ENCODE measurements around the gene ECE1. TPM values are rescaled to one million over a fixed set of nuclear protein-coding genes. Genes with fewer than 3 reads are reported as not detected.

ECE1 gene
- total RNA-seq, 1 donor from 2014 or later, result 58.0 TPM

DNA sequence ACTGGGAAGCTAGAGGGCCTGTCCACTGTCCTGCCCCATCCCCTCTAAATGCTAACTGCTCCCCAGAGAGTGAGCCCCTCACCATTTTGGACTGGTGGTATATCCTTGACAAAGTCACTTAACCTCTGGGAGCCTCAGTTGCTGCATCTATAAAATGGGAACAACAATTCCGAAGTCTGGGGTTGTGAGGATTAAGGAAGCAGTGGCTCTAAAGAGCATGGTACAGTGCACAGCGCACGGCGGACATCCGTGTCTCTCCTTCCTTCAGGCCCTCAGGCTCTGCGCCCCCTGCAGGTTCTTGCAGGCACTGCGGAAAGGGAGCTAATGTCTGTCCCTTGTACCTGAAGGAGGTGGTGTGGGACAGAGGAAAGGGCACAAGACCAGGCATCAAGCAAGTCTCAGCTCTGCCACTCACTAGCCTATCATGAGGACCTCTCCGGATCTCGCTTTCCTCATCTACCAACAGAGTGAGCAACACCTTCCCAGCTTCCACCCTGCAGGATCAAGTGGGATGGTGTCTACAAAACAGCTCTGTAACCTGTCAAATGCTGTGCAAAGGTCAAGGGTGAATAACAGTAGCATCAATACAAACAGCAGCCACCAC lies 20.1 kb downstream of the ECE1 start:
- ATAC-seq (peak; percentile 49), DNase-seq (ENCODE audit: low spot score) (no peak)

DNA sequence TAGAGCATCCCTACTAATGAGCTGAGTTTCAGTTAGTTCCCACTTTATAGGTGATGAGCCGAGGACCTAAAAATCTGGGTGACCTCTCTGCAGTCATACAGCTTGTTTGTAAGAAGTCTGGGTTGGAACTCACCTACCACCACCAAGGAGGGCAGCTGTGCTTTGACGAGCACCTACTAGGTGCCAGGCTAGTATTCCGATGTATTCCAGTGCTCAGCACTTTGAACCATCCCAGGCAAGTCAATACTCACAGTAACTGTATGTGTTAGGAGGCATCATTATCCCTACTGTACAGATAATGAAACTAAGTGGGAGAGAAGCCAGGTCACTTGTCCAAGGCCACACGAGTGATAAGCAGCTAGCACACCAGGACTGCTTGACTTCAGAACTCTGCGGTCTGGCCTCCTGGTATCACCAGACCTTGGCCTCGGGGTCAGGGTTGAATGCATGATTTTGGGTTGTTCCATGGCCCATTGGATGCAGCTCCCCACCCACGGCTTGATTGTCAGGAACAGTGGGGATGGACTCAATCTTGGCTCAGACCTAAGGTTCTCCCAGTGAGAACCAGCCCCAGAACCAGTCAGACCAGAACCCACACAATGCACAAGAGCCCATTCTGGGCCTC lies 20.7 kb downstream of the ECE1 start:
- no peak for DNase-seq (ENCODE audit: low spot score)

DNA sequence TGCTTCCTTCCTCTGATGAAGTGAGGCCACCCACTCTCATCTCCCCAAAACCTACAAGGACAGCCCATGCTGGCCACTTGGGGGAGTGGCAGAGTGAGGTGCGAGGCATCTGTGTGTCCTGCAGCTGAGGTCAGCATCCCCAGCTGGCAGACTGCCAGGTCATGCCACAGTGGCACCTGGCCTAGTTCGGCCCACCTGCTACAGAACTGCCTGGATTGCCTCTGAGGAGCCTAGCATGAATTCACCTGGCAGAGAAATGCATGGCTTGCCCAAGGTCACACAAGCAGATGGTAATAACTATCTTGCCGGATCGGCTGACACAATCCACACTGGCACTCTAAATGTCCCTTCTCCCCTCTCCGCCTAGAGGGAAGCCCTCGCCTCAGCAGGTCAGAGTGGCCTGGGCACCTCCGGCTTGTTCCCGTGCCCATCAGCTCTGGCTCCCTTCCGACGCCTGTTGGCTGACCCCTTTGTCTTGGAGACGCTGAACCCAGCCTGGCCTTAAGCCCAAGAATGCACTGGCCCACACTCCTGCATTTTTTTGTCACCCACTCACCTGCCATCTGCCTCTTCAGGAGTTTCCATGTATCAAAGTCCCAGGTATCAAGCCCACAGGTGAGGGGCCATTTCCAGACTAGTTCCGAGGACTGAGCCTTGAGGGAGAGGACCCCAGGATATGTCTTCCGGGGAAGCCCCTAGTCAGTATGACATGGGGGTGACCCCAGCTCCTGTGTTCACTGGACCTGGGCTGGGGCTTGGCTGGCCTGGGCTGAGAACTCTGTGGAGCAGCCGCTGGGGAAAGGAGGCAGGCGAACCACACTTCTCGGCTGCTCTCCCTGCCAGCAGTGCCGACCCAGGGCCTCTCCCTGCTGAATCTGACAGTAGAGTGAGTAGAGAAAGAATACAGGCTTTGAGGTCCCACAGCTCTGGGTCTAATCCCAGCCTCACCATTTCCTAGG lies 21.7 kb downstream of the ECE1 start:
- DNase-seq (ENCODE audit: low spot score) (peak; percentile 72), ATAC-seq (peak; percentile 53)

More for the DNA sequence above, 20.7 kb downstream of the ECE1 start:
- ATAC-seq, result peak; percentile 53

DNA sequence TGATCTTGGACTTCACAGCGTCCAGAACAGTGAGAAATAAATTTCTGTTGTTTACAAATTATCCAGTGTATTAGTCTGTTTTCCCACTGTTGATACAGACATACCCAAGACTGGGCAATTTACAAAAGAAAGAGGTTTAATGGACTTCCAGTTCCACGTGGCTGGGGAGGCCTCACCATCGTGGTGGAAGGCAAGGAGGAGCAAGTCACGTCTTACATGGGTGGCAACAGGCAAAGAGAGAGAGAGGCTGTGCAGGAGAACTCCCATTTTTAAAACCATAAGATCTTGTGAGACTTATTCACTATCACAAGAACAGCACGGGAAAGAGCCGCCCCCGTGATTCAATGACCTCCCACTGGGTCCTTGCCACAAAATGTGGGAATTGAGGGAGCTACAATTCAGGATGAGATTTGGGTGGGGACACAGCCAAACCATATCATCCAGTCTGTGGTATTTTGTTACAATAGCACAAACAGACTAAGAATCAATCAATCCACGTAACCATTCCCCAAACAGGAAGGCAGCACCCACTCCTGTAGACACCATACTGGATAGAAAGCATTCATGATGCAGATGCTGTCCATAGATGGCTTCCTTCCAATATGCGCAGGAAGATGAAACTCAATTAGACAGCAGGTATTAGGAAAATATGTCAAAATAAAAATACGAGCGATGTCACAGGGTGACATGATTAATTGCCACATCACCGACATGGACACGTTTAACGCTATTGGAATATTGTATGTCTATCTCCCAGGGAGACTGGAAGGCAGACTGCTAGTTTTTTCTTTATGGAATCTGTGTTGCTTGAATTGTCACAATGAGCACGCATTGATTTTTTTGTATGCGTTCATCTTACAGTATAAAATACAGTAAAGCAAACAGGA lies 22.8 kb downstream of the ECE1 start:
- ATAC-seq, result no peak
- no peak for DNase-seq (ENCODE audit: low spot score)

DNA sequence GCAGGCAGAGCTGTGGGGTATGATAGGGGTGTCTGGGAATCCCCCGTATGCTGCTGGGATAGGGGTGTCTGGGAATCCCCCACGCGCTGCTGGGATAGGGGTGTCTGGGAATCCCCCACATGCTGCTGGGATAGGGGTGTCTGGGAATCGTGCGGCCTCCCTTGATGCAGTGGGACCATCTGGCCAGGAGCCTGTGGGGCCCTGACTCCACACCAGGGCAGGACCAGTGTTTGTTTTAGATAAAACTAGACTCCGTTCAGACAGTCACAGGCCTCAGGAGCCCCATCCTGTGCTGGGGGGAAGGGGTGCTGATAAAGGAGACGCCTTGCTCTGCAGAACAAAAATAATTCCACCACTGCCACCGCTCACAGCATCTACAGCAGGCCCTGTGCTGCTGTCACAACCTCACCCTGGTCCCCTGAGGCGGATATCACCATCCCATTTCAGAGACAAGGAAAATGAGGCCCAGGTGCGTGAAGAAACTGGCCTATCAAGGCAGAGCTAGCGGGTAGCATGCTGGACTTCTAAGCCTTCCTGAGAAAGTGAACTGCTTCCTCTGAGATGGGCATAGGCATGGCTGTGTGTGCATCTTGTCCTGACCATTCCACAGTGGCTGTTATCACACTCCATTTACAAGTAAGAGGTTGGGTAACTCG lies 24.0 kb downstream of the ECE1 start:
- ATAC-seq (no peak), DNase-seq (ENCODE audit: low spot score) (no peak)

DNA sequence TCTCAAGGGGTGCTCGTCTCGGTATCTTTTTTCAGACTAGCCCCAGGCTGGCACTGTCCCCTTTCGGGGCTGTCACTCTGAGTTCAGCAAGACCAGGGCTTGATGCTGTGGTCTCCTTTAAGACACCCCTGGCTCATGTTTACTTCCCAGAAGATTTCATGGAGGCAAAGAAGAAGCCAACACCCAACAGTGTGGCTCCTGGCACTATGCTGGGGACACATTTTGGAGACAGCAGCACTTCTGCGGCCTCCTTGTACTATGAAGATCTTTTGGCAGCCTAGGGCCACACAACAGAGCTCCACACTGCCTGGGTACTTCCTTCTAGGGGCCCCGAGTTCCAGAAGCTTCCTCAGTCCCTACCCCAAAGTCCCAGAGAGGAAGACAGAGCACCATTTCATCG lies 24.6 kb downstream of the ECE1 start:
- ATAC-seq (no peak), DNase-seq (ENCODE audit: low spot score) (no peak)

DNA sequence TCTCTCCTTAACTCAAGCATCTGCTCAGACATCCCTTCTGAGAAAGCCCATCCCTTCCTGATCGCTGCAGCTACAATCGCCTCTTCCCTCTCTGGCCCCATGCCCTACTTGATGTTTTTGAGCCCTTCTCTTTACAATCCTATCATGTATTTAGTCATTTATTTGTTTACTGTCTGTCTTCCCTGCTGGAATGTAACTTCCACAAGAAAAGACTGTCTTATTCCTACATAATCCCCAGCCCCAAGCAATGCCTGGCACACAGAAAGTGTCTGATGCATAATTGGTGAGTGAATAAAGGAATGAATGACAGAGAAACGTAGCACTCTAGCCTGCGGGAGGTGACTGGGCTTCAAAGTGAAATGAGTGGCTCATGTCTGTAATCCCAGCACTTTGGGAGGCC lies 25.4 kb downstream of the ECE1 start:
- no peak for ATAC-seq
- DNase-seq (ENCODE audit: low spot score), result no peak

DNA sequence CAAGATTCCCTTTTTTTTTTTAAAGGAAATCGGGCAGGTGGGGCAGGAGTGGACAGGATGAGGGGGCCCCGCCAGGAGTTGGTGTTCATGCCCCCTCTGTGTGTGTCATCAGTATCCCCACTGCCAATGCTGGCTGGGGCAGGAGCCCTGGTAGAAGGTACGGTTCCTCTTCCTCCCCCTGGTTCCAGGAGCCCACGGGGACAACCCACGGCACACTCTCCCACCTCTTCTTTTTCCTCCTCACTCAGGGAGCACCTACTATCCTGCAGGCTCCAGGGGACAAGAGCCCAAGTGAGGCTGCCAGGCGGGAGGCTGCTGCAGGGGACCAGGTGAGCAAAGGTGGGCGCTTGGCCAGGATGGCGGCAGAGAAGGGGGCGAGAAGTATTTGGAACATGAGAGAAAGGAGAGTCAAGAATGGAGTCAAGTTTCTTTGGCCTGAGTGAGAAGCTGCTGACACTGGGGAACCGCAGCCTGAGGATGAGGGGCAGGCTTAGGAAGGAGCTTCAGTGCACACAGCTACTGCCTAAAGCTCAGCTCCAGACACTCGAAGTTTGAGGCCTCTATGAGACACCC lies 26.5 kb downstream of the ECE1 start:
- DNase-seq (ENCODE audit: low spot score) (no peak), ATAC-seq (no peak)

DNA sequence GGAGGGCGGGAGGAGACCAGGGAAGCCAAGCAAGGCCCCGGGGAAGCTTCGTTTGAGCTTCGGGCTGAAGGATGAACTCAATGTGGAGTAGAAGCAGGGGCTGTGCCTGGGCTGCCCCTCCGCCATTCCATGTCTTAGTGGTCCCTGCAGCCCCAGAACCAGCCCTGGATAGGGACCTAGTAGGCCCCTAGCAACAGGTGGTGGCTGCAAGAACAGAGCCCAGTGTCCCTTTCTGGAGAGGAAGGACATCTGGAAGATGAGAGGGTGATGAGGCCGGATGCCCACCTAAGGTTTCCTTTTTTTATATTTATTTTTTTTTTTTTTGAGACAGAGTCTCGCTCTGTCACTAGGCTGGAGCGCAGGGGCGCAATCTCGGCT lies 27.2 kb downstream of the ECE1 start:
- no peak for DNase-seq (ENCODE audit: low spot score)
- ATAC-seq, result no peak

DNA sequence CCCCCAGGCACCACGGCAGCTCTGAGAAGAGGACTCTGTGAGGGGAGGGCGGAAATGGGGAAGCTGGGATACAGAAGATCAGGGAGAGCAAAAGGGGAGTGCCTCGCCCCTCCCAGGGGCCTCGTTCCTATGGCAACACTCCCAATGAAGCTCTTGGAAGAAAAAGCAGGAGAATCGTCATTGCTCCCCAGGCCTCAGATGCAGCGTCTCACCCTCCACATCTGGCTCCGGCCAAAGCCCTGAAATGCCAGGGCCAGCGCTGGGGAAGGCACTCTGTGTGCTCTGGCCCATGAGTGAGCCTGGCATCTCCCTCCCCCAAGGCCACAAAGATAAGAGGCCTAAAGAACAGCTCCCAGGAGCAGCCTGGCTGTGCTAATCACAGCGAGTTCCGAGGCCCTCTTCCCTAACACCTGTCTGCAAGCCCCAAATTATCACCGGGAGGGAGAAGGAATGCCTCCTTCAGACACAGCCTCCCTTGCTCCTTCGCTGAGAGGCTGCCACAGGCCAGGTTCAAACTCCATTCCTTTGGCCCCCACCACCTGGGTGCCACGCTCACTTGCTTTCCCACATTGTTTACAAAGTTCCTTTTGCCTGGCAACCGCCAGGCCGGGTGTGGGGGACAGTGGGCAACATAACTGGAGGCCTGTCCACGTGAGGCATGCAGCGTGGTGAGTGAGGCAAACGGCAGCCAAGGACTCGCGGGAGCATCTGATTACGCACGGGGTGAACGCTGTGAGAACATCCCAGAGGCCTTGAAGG lies 27.8 kb downstream of the ECE1 start:
- DNase-seq (ENCODE audit: low spot score), result peak; percentile 77
- peak; percentile 75 for ATAC-seq

DNA sequence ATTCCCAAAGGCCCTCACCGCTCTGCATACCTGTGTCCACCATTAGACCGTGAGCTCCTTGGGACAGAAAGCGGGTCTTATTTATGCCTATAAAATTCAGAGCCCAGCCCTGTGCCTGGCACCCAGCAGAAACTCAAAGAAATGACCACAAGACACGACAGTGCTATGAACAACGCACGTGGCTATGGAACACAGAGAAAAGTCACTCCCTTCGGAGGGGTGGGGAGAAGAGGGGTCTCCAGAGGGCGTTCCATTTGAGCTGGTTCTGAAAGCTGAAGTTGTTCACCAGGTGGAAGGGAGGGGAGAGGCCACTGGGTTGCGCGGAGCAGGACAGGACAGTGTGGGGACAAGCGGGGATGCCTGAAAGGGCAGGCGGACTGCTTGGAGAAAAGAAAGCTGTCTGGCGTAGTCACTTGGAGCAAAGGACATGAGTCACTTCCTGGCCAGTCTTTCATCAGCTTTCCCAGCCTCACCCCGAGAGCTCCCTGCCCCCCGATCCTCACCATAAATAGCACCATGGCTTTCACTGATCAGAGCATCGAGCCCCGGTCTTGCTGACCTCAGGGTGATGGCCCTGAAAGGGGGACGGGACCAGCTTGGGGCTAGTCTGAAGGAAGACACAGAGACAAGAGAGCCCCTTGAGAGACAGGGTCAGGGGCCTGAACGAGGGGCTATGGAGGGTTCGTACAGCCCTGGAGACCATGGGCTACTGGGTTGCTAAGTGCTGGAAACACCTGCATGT lies 28.5 kb downstream of the ECE1 start:
- ATAC-seq (peak; percentile 24), DNase-seq (ENCODE audit: low spot score) (no peak)

DNA sequence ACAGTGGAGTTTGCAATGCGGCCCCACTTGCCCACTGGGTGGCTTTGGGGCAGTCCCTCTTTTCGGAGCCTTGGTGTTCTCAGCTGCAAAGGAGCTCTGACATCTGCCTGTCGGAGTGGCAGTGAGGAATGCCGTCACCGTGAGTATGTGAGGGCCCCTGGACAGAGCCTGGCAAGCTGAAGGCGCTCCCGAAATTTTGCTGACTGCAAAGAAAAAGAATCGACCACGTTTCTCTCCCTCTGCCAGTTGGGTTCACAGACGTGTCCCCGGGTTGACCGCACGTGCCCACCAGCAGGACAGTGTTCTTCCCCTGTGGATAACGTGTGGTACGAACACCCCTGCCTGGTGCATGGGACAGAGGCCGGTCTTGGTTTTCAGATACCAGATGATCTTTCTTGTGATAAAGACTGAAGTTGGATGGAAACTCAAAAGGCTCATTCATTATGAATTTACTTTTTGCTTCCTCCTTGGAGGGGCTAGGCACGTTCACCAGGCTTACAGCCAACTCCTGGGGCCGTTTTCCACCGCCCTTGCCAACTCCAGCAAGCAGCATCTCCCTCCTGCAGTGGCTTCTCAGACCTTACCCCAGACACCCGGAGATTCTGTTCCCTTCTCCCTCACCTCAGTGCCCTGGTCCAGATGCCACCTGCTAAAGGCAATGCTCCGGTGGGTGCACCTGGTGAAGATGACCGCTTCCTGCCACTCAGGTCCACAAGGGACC lies 29.7 kb downstream of the ECE1 start:
- DNase-seq (ENCODE audit: low spot score) (no peak), ATAC-seq (no peak)

DNA sequence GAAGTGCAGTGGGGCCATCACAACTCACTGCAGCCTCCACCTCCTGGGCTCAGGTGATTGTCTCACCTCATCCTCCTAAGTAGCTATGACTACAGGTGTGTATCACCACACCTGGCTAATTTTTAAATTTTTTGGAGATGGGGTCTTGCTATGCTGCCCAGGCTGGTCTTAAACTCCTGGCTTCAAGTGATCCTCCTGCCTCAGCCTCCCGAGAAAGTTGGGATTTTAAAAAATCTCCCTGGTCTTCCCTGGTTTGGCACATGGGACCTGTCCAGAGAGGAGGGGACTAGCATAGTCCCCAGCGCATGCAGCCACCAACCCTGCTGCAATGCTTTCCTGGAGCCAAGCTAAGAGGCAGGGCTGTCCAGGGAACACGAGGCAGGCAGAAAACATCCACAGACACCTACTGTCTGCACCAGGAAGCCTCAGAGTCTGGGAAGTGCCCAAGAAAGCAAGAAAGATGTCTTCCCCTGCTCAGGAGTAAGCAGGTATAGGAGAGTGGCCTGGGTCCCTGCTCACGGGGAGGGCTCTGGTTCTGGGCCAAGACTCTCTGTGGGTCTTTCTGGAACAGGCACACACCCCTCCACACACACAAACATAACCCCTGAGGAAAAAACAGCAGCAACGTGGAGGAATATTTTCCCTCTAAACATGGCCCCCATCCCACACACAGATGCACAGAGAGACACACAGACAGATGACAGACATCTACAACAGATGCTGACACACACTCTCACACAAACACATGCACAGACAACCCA lies 30.8 kb downstream of the ECE1 start:
- ATAC-seq, result no peak
- no peak for DNase-seq (ENCODE audit: low spot score)

DNA sequence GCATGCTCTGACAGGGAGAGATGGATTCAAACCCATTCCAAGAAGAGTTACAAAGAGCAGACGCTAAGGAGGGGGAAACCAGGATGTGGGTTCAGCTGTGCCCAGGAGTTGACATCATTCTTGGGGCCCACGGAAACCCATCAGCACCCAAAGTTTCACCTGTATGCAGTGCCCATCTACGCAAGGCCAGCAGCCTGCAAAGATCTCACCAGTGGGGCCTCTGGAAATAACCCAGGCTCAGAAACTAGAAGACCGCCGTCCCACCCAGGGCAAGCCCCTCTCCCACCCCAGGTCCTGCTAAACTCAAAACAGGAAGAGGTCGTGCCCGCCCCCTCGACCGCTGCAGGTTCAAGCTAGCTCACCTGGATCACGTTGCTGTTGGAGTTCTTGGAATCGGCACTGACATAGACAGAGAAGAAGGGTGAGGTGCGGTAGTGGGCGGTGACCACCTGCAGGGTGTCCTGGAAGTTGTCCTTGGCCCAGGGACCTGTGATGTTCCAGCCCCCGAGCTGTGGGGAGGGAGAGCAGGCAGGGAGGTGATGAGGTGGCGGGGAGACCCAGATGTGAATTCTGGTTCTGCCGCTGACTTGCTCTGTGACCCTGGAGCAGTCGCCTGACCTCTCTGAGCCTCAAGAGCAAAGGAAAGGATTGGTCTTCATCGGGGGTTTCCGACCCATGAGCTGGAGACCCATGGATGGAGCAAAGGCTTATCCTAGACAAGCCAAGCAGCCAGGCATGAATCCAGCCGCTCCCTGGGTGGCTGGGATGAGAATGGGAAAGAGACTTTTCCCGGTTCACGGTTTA lies 31.7 kb downstream of the ECE1 start:
- ATAC-seq (no peak), DNase-seq (ENCODE audit: low spot score) (no peak)

DNA sequence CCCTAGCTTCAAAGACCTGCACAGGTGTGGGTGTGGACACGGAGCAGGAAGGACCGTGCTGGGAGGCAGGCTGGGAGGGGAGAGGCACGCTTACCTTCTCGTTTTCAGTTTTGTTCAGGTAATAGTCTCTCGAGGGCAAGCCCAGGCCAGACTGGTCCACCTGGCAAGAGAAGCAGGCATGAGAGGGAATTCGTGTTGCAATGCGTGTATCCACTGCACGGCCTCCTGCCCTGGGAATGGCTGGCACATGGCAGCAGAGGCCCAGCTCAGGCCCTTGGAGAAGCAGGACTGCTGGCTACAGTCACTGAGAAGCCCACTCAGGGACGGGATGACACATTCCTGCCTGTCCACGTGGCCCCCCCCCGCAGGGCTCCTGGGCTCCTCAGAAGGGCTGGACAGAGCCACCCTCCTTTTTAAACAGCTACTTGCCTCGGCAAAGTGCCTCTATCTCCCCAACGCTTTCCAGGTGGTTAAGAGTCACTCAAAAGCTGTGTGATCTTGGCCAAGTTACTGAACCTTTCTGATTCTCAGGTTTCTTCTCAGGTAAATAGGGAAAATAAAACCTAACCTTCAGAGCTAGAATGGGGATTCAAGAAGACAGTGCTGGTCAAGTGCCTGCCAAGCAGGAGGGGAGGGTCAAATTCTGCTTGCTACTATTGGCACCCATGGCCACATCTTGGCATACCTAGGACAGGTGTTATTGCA lies 32.7 kb downstream of the ECE1 start:
- ATAC-seq, result peak; percentile 70
- peak; percentile 80 for DNase-seq (ENCODE audit: low spot score)

DNA sequence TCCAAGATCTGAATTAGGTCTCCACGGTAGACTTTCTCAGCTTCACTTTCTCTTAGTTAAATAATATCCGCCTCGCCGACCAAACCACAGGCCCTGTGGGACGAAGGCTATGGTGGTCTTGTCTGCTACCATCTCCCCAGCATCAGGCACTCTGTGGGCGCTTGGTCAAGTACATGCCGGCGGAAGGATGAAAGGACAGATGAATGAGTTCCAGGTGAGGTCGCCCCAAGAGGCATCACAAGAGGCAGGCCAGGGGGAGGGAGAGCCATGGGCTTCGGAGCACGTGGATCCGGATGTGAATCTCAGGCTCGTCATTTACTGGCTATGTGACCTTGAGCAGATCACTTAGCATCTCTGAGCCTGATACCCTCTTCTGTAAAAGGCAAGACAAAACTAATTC lies 33.5 kb downstream of the ECE1 start:
- ATAC-seq (no peak), DNase-seq (ENCODE audit: low spot score) (no peak)

Measured in left lobe of liver (tissue), 2 donors.